SK-N-SH treated with all-trans-retinoic acid at 6 μM for 48 hours (cell line): ENCODE results near the gene KIRREL3.

Experiments used
- ATAC-seq: fragments of 200-7000 bp; cut with Tn5 transposase; 3 replicates; pipeline ENCODE4 v1.9.1; 2020; ENCODE audit warnings: mild to moderate bottlenecking, moderate library complexity
- ARNTL ChIP-seq: fragments of 450-650 bp; formaldehyde crosslinking; IDR thresholded peaks from 2 replicates; pipeline ENCODE4 v1.5.0; 2020; ENCODE audit warnings: low read depth, mild to moderate bottlenecking, moderate library complexity, borderline replicate concordance
- BACH2 ChIP-seq: fragments of 250-450 bp; sonication (Bioruptor Pico); IDR thresholded peaks from 2 replicates; pipeline ENCODE4 v1.9.0; 2021; ENCODE audit warnings: mild to moderate bottlenecking, borderline replicate concordance
- CREB5 ChIP-seq: fragments of 250-450 bp; sonication (Bioruptor Pico); IDR thresholded peaks from 2 replicates; pipeline ENCODE4 v1.5.1; 2020; ENCODE audit warnings: low read depth, mild to moderate bottlenecking, moderate library complexity
- CSDC2 ChIP-seq: fragments of 250-450 bp; sonication (Bioruptor Pico); IDR thresholded peaks from 2 replicates; pipeline ENCODE4 v1.5.0; 2020; ENCODE audit warnings: mild to moderate bottlenecking, moderate library complexity
- CSRNP3 ChIP-seq: fragments of 250-450 bp; sonication (Bioruptor Pico); IDR thresholded peaks from 2 replicates; pipeline ENCODE4 v1.5.1; 2021; ENCODE audit warnings: mild to moderate bottlenecking, moderate library complexity
- ESRRG ChIP-seq: fragments of 250-450 bp; sonication (Bioruptor Pico); IDR thresholded peaks from 2 replicates; pipeline ENCODE4 v1.6.1; 2021; ENCODE audit warnings: mild to moderate bottlenecking
- GLIS3 ChIP-seq: fragments of 250-450 bp; sonication (Bioruptor Pico); IDR thresholded peaks from 2 replicates; pipeline ENCODE4 v1.5.0; 2020; ENCODE audit warnings: mild to moderate bottlenecking, moderate library complexity
- ISL1 ChIP-seq: fragments of 250-450 bp; sonication (Bioruptor Pico); IDR thresholded peaks from 2 replicates; pipeline ENCODE4 v2.1.2; 2022; ENCODE audit warnings: mild to moderate bottlenecking, moderate library complexity
- OSR1 ChIP-seq: fragments of 250-450 bp; sonication (Bioruptor Pico); IDR thresholded peaks from 2 replicates; pipeline ENCODE4 v1.8.0; 2022; ENCODE audit warnings: moderate library complexity, mild to moderate bottlenecking, inconsistent platforms
- PATZ1 ChIP-seq: fragments of 250-450 bp; sonication (Bioruptor Pico); IDR thresholded peaks from 2 replicates; pipeline ENCODE4 v1.8.0; 2020; ENCODE audit warnings: mild to moderate bottlenecking, moderate library complexity, borderline replicate concordance
- POU6F1 ChIP-seq: fragments of 250-450 bp; sonication (Bioruptor Pico); IDR thresholded peaks from 2 replicates; pipeline ENCODE4 v1.8.0; 2021; ENCODE audit warnings: low read depth, mild to moderate bottlenecking, moderate library complexity, borderline replicate concordance
- PPARA ChIP-seq: fragments of 250-450 bp; sonication (Bioruptor Pico); IDR thresholded peaks from 2 replicates; pipeline ENCODE4 v1.5.0; 2020; ENCODE audit warnings: mild to moderate bottlenecking, borderline replicate concordance
- RARB ChIP-seq: fragments of 250-450 bp; sonication (Bioruptor Pico); IDR thresholded peaks from 2 replicates; pipeline ENCODE4 v1.8.0; 2021; ENCODE audit warnings: mild to moderate bottlenecking, moderate library complexity
- SNAI2 ChIP-seq: fragments of 250-450 bp; sonication (Bioruptor Pico); IDR thresholded peaks from 2 replicates; pipeline ENCODE4 v1.5.0; 2020; ENCODE audit warnings: mild to moderate bottlenecking, moderate library complexity
- TCF4 ChIP-seq: fragments of 250-450 bp; sonication (Bioruptor Pico); IDR thresholded peaks from 2 replicates; pipeline ENCODE4 v1.8.0; 2021; ENCODE audit warnings: mild to moderate bottlenecking, moderate library complexity, borderline replicate concordance
- TOX ChIP-seq: fragments of 250-450 bp; sonication (Bioruptor Pico); IDR thresholded peaks from 2 replicates; pipeline ENCODE4 v1.8.0; 2021; ENCODE audit warnings: mild to moderate bottlenecking, moderate library complexity, borderline replicate concordance
- TSHZ2 ChIP-seq: fragments of 250-450 bp; sonication (Bioruptor Pico); IDR thresholded peaks from 2 replicates; pipeline ENCODE4 v1.5.0; 2020; ENCODE audit warnings: mild to moderate bottlenecking, moderate library complexity
- ZC3H10 ChIP-seq: fragments of 250-450 bp; sonication (Bioruptor Pico); IDR thresholded peaks from 2 replicates; pipeline ENCODE4 v1.5.1; 2021; ENCODE audit warnings: mild to moderate bottlenecking, moderate library complexity
- ZFP3 ChIP-seq: fragments of 250-450 bp; sonication (Bioruptor Pico); IDR thresholded peaks from 2 replicates; pipeline ENCODE4 v1.5.0; 2020; ENCODE audit warnings: mild to moderate bottlenecking, moderate library complexity
- ZFP30 ChIP-seq: fragments of 450-650 bp; formaldehyde crosslinking; IDR thresholded peaks from 2 replicates; pipeline ENCODE4 v1.5.0; 2022; ENCODE audit warnings: mild to moderate bottlenecking, moderate library complexity
- ZNF565 ChIP-seq: fragments of 450-650 bp; formaldehyde crosslinking; conservative IDR thresholded peaks from 2 replicates; pipeline ENCODE4 v1.5.0; 2020; ENCODE audit warnings: low read depth, mild to moderate bottlenecking, moderate library complexity
- ZNF70 ChIP-seq: fragments of 450-650 bp; formaldehyde crosslinking; IDR thresholded peaks from 2 replicates; pipeline ENCODE4 v1.5.0; 2020; ENCODE audit warnings: mild to moderate bottlenecking, moderate library complexity
- ZNF8 ChIP-seq: fragments of 450-650 bp; formaldehyde crosslinking; IDR thresholded peaks from 2 replicates; pipeline ENCODE4 v1.5.0; 2020; ENCODE audit warnings: mild to moderate bottlenecking, moderate library complexity

The KIRREL3 gene

GRCh38 chr11:127037596-127037995, 37.0 kb upstream of the KIRREL3 start:
- ATAC-seq, result no peak
- TF ChIP-seq ARNTL (no peak), ISL1 (no peak), POU6F1 (CRISPR knock-in tag) (no peak), BACH2 (CRISPR knock-in tag) (no peak), TOX (CRISPR knock-in tag) (no peak), ZFP30 (CRISPR knock-in tag) (no peak)
- TF ChIP-seq, all 23 proteins: peak for 0

- TF ChIP-seq PATZ1 (no peak), ZC3H10 (CRISPR knock-in tag) (no peak), ESRRG (CRISPR knock-in tag) (no peak), RARB (no peak), CSRNP3 (no peak), CREB5 (no peak), BACH2 (CRISPR knock-in tag) (no peak), CSDC2 (CRISPR knock-in tag) (no peak), TOX (CRISPR knock-in tag) (no peak), SNAI2 (CRISPR knock-in tag) (no peak), TCF4 (no peak), ZFP3 (no peak), ZFP30 (CRISPR knock-in tag) (no peak), ZNF565 (CRISPR knock-in tag) (no peak), ARNTL (no peak), ZNF8 (no peak), POU6F1 (CRISPR knock-in tag) (no peak), OSR1 (CRISPR knock-in tag) (no peak), GLIS3 (no peak)
- TF ChIP-seq, all 23 proteins: peak for 0
- no peak; the same call in 2 of the 3 replicates for ATAC-seq
Measured at GRCh38 chr11:127037001-127037400, 36.4 kb upstream of the KIRREL3 start.

- TF ChIP-seq TOX (CRISPR knock-in tag) (no peak), CSDC2 (CRISPR knock-in tag) (no peak), BACH2 (CRISPR knock-in tag) (no peak), GLIS3 (no peak), ISL1 (no peak), ZNF70 (CRISPR knock-in tag) (no peak), SNAI2 (CRISPR knock-in tag) (no peak), ESRRG (CRISPR knock-in tag) (no peak), RARB (no peak), CREB5 (no peak), ZC3H10 (CRISPR knock-in tag) (no peak), PPARA (CRISPR knock-in tag) (no peak), TSHZ2 (CRISPR knock-in tag) (no peak), ZNF565 (CRISPR knock-in tag) (no peak), ZFP3 (no peak), TCF4 (no peak), ZNF8 (no peak), OSR1 (CRISPR knock-in tag) (no peak), CSRNP3 (no peak), ARNTL (no peak)
- ATAC-seq, result no peak
Measured at GRCh38 chr11:127035824-127036223, 35.3 kb upstream of the KIRREL3 start.
